HG03045 (cell line): Measurements from ENCODE around the gene SNHG17.
"Not testable (repeated sequence)": the region's sequence is repeated elsewhere in the genome, so short reads cannot be mapped to it uniquely, and the experiment has no call there.

ENCODE experiments used
- ATAC-seq: cut with Tn5 transposase; IDR thresholded peaks from one replicate; pipeline ENCODE4 v1.9.1; 2021; ENCODE audit warnings: mild to moderate bottlenecking, moderate library complexity; ENCODE audit not compliant: unreplicated experiment

The SNHG17 gene

GRCh38 chr20:38434770-38435554 is at the start of gene SNHG17:
Gene SNHG17 (minus strand): TSS chr20:38435328.
- peak; percentile 68 for ATAC-seq

- no peak for ATAC-seq
Observed at GRCh38 chr20:38479596-38479995, 44.5 kb upstream of the SNHG17 start.

- ATAC-seq, result no peak
Observed at GRCh38 chr20:38477747-38478146, 42.6 kb upstream of the SNHG17 start.

- no peak for ATAC-seq
Observed at GRCh38 chr20:38473367-38473795, 38.3 kb upstream of the SNHG17 start.

- ATAC-seq, result peak; percentile 86
Observed at GRCh38 chr20:38472513-38473366, 37.6 kb upstream of the SNHG17 start, which contains the start of gene RALGAPB. Gene RALGAPB (plus strand): TSS chr20:38472843. CDS start chr20:38488433, 15,590 bp downstream.

GRCh38 chr20:38471987-38472512 is 36.9 kb upstream of the SNHG17 start:
- ATAC-seq, result no peak

- no peak for ATAC-seq
Observed at GRCh38 chr20:38471245-38471644, 36.1 kb upstream of the SNHG17 start.

GRCh38 chr20:38466983-38467382 is 31.9 kb upstream of the SNHG17 start:
- ATAC-seq, result no peak

- ATAC-seq, result no peak
Observed at GRCh38 chr20:38466171-38466570, 31.0 kb upstream of the SNHG17 start.

GRCh38 chr20:38461569-38461968 is 26.4 kb upstream of the SNHG17 start:
- not testable (repeated sequence) for ATAC-seq

- not testable (repeated sequence) for ATAC-seq
Observed at GRCh38 chr20:38461167-38461566, 26.0 kb upstream of the SNHG17 start.

GRCh38 chr20:38460631-38461030 is 25.5 kb upstream of the SNHG17 start:
- ATAC-seq, result not testable (repeated sequence)

- ATAC-seq, result no peak
Observed at GRCh38 chr20:38460040-38460623, 25.0 kb upstream of the SNHG17 start.

GRCh38 chr20:38458314-38458713 is 23.2 kb upstream of the SNHG17 start:
- ATAC-seq, result no peak

GRCh38 chr20:38454556-38455473 is 19.7 kb upstream of the SNHG17 start:
- ATAC-seq, result no peak

- ATAC-seq, result no peak
Observed at GRCh38 chr20:38453941-38454340, 18.8 kb upstream of the SNHG17 start.

GRCh38 chr20:38452880-38453624 is 17.9 kb upstream of the SNHG17 start:
- no peak for ATAC-seq

- no peak for ATAC-seq
Observed at GRCh38 chr20:38450412-38450975, 15.4 kb upstream of the SNHG17 start.

GRCh38 chr20:38449046-38449445 is 13.9 kb upstream of the SNHG17 start:
- ATAC-seq, result no peak
